ENCODE measurements around the gene SVIP. TPM values are rescaled to one million over a fixed set of nuclear protein-coding genes. Genes with fewer than 3 reads are reported as not detected.

Gene SVIP
- polyA plus RNA-seq, 1 of the 3 experiments (the other 2 are of a cell fraction), result 6.0 TPM

DNA sequence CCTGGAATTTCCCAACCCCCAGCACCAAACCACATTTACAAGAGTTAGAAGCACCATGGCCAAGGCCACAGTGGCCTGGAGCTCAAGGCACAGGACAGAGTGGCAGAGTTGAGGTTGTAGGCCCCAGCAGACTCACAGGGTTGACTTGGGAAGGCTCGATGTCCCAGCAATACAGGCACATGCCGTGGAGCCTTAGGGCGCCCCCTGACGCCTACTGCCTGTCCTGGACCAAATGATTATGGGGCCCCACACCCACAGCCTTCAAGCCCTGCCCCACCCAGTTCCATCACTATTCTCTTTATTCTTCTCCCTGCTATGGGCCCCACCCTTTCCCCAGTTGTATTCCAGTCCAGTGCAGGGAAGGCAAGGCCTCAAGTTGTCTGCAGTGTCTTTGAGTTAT lies 30.6 kb upstream of the SVIP start, which contains the start of gene CCDC179 (continued):
- TF ChIP-seq, protein P1, sequence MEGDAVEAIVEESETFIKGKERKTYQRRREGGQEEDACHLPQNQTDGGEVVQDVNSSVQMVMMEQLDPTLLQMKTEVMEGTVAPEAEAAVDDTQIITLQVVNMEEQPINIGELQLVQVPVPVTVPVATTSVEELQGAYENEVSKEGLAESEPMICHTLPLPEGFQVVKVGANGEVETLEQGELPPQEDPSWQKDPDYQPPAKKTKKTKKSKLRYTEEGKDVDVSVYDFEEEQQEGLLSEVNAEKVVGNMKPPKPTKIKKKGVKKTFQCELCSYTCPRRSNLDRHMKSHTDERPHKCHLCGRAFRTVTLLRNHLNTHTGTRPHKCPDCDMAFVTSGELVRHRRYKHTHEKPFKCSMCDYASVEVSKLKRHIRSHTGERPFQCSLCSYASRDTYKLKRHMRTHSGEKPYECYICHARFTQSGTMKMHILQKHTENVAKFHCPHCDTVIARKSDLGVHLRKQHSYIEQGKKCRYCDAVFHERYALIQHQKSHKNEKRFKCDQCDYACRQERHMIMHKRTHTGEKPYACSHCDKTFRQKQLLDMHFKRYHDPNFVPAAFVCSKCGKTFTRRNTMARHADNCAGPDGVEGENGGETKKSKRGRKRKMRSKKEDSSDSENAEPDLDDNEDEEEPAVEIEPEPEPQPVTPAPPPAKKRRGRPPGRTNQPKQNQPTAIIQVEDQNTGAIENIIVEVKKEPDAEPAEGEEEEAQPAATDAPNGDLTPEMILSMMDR (IDR thresholded peaks at IDR 0.05), result no peak
- no peak for TF ChIP-seq CHD2 (IDR thresholded peaks at IDR 0.05; ENCODE audit: low read length, partially characterized antibody)
- TF ChIP-seq FOXM1 (IDR thresholded peaks at IDR 0.05; ENCODE audit: low read depth), result no peak
- TF ChIP-seq ELF1 (IDR thresholded peaks at IDR 0.05), result no peak
- TF ChIP-seq, protein P2, sequence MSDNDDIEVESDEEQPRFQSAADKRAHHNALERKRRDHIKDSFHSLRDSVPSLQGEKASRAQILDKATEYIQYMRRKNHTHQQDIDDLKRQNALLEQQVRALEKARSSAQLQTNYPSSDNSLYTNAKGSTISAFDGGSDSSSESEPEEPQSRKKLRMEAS (IDR thresholded peaks at IDR 0.05; ENCODE audit: low read depth), result no peak
- no peak for TF ChIP-seq RFX5 (IDR thresholded peaks at IDR 0.05; ENCODE audit: low read length)

DNA sequence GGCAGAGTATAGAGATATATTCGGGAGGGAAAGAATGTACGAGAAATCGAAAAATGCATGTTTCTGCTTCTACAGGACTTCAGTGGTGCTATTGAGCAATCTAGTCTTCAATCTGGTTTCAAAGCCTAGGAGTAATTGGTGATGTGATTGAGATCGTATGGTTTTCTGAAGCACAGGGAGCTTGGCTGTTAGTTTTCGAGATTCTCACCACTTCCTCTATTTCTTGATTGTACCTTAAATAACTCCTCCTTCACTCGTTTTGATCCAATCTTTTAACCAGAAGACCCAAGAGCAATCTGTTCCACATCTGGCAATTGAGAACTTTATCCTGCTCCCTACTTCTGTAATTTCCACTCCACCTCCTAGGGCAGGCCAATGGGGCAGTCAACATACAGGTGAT lies 30.2 kb upstream of the SVIP start:
- Histone ChIP-seq H3F3A (replicated peaks; ENCODE audit: insufficient read depth) (no peaks in the 10 kb centered on the region), H3K36me3 (replicated peaks in 1 of 2; ENCODE audit: control insufficient read depth in 1 of 2, insufficient read depth in 2 of 2, low read length in 1 of 2) (no peaks in the 10 kb centered on the region), H4K20me1 (ENCODE audit: insufficient read depth) (no peaks in the 10 kb centered on the region), H3K4me1 (ENCODE audit: control insufficient read depth in 1 of 2, insufficient read depth in 2 of 2, low read depth in 1 of 2, low read length in 1 of 2) (no peaks in the 10 kb centered on the region), H3K79me2 (ENCODE audit: insufficient read depth) (no peaks in the 10 kb centered on the region), H2AFZ (ENCODE audit: low read depth) (no peak overlapping the region), H3K4me3 (ENCODE audit: low read depth in 2 of 2, low read length in 1 of 2) (no peak overlapping the region), H3K27me3 (ENCODE audit: insufficient read depth) (no peaks in the 10 kb centered on the region), H3K9me3 (no peaks in the 10 kb centered on the region), H3K9me2 (no peaks in the 10 kb centered on the region), H3K9ac (no peak overlapping the region), H3K4me2 (no peak overlapping the region), H3K27ac (ENCODE audit: low read depth in 2 of 2, low read length in 1 of 2) (no peak overlapping the region)
- no peak for DNase-seq
- WGBS (ENCODE audit: low lambda C conversion rate), result 63% methylated on average over 6 of the region's 6 CpGs
- ChIA-PET POLR2A (no interaction called here), CTCF (interaction anchor here (4.9 kb wide), 1 partner anchor 16 kb away, joined by 28 read pairs; no protein-coding TSS in a partner anchor)
- TF ChIP-seq, protein P1 (IDR thresholded peaks at IDR 0.05), result no peak
- no peak for TF ChIP-seq TAF1 (IDR thresholded peaks at IDR 0.05; ENCODE audit: borderline replicate concordance, low read depth, low read length)
- TF ChIP-seq REST (IDR thresholded peaks at IDR 0.05; ENCODE audit: low read depth, low read length), result no peak
- TF ChIP-seq FOXM1 (IDR thresholded peaks at IDR 0.05; ENCODE audit: low read depth), result no peak
- TF ChIP-seq RCOR1 (IDR thresholded peaks at IDR 0.05; ENCODE audit: low read length), result no peak
- no peak for TF ChIP-seq ZBTB33 (IDR thresholded peaks at IDR 0.05; ENCODE audit: borderline replicate concordance, low read depth)
- TF ChIP-seq FOXJ3 (CRISPR knock-in tag; IDR thresholded peaks at IDR 0.05), result no peak

All from SK-N-SH (cell line).